Uterus (tissue), 2 donors: ENCODE data around the gene ZBTB46.

Source experiments
- POLR2A ChIP-seq, 2 donors: fragments of 450-650 bp; IDR thresholded peaks; one replicate each; pipeline ENCODE4 v1.6.1; 2016; ENCODE audit warnings: antibody characterized with exemption in 2 of 2, mild to moderate bottlenecking in 1 of 2, moderate library complexity in 1 of 2
- TF ChIP-seq, protein P1 (sequence below), 4 experiments: fragments of 200-600 bp in 2 of 4; fragments of 450-650 bp in 2 of 4; sonication (generic) in 2 of 4; IDR thresholded peaks; one replicate each; pipeline ENCODE4 v1.5.1; 2016 to 2019; ENCODE audit warnings: antibody characterized with exemption in 4 of 4, mild to moderate bottlenecking in 2 of 4, moderate library complexity in 1 of 4

DNA sequence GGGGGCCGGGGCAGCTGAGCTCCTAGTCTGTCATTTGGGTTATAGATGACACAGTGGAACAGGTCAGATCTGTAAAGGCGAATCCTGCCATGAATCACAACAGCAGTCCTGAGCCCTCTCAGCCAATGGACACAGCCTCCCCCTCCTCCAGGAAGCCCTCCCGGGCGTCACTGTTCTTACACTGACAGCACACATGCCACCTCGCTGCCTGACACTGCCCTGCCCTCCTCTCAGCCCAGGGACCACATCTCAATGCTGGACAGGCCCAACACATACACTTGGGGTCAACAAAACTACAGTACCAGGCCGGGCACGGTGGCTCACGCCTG lies 26.8 kb downstream of the ZBTB46 start:
- TF ChIP-seq POLR2A (IDR thresholded peaks at IDR 0.05): no peak
- TF ChIP-seq, protein P1, sequence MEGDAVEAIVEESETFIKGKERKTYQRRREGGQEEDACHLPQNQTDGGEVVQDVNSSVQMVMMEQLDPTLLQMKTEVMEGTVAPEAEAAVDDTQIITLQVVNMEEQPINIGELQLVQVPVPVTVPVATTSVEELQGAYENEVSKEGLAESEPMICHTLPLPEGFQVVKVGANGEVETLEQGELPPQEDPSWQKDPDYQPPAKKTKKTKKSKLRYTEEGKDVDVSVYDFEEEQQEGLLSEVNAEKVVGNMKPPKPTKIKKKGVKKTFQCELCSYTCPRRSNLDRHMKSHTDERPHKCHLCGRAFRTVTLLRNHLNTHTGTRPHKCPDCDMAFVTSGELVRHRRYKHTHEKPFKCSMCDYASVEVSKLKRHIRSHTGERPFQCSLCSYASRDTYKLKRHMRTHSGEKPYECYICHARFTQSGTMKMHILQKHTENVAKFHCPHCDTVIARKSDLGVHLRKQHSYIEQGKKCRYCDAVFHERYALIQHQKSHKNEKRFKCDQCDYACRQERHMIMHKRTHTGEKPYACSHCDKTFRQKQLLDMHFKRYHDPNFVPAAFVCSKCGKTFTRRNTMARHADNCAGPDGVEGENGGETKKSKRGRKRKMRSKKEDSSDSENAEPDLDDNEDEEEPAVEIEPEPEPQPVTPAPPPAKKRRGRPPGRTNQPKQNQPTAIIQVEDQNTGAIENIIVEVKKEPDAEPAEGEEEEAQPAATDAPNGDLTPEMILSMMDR (IDR thresholded peaks at IDR 0.05): no peak
